DND-41 (cell line): ENCODE data around the gene HACD2.

Source experiments
- ATAC-seq: fragments of 200-7000 bp; cut with Tn5 transposase; 3 replicates; pipeline ENCODE4 v1.9.1; 2021; ENCODE audit warnings: low read depth; ENCODE audit not compliant: insufficient read depth
- DNase-seq: peaks from one replicate; pipeline ENCODE4 v3.0.0-alpha.2; 2020
- H2AFZ ChIP-seq: 2 replicates; pipeline ENCODE4 v1.6.0; 2012; ENCODE audit warnings: low read depth, low read length
- H3K27ac ChIP-seq: 2 replicates; pipeline ENCODE4 v1.5.1; 2012; ENCODE audit warnings: low read length, inconsistent platforms
- H3K27me3 ChIP-seq: fragments of 200-600 bp; sonication (generic); 2 replicates; pipeline ENCODE4 v1.6.0; 2012; ENCODE audit warnings: low read length, mild to moderate bottlenecking, inconsistent platforms; ENCODE audit not compliant: insufficient read depth, poor library complexity
- H3K36me3 ChIP-seq: 2 replicates; pipeline ENCODE4 v1.5.1; 2012; ENCODE audit warnings: low read length, inconsistent platforms; ENCODE audit not compliant: insufficient read depth
- H3K4me1 ChIP-seq: 2 replicates; pipeline ENCODE4 v1.5.1; 2012; ENCODE audit warnings: mild to moderate bottlenecking, low read length; ENCODE audit not compliant: insufficient read depth
- H3K4me2 ChIP-seq: 2 replicates; pipeline ENCODE4 v1.6.0; 2012; ENCODE audit warnings: mild to moderate bottlenecking, moderate library complexity, low read length, inconsistent platforms; ENCODE audit not compliant: insufficient read depth
- H3K4me3 ChIP-seq, 2 experiments: fragments of 200-600 bp in 1 of 2; shearing (Covaris generic) in 1 of 2; 2 replicates each; pipeline ENCODE4 v1.5.1; 2012 to 2016; ENCODE audit warnings: inconsistent platforms in 2 of 2, low read length in 2 of 2, mild to moderate bottlenecking in 2 of 2, low read depth in 1 of 2, moderate library complexity in 1 of 2
- H3K79me2 ChIP-seq: 2 replicates; pipeline ENCODE4 v1.6.0; 2012; ENCODE audit warnings: low read length, inconsistent platforms; ENCODE audit not compliant: insufficient read depth
- H3K9ac ChIP-seq: 2 replicates; pipeline ENCODE4 v1.6.0; 2012; ENCODE audit warnings: low read depth, mild to moderate bottlenecking, inconsistent platforms, low read length, moderate library complexity
- H3K9me3 ChIP-seq: 2 replicates; pipeline ENCODE4 v1.5.1; 2012; ENCODE audit warnings: low read length, moderate library complexity, mild to moderate bottlenecking, inconsistent platforms; ENCODE audit not compliant: insufficient read depth, severe bottlenecking
- H4K20me1 ChIP-seq: 2 replicates; pipeline ENCODE4 v1.6.0; 2012; ENCODE audit warnings: low read length; ENCODE audit not compliant: insufficient read depth
- CTCF ChIP-seq: IDR thresholded peaks from 2 replicates; pipeline ENCODE4 v1.5.1; 2012; ENCODE audit warnings: borderline replicate concordance, low read length, moderate library complexity, mild to moderate bottlenecking; ENCODE audit not compliant: poor library complexity, severe bottlenecking; ENCODE audit errors: extremely low read depth
- EZH2 ChIP-seq: IDR thresholded peaks from 3 replicates; pipeline ENCODE4 v1.6.1; 2012; ENCODE audit warnings: borderline replicate concordance, low read depth, mild to moderate bottlenecking, moderate library complexity, low read length, inconsistent platforms; ENCODE audit not compliant: severe bottlenecking

The HACD2 gene

GRCh38 chr3:123627673-123628670 lies 43.1 kb upstream of the HACD2 start:
- Histone ChIP-seq H3K4me1 (no peaks in the 10 kb centered on the region), H3K36me3 (no peaks in the 10 kb centered on the region), H3K4me2 (no peak overlapping the region), H3K9me3 (no peaks in the 10 kb centered on the region), H4K20me1 (no peaks in the 10 kb centered on the region), H3K27me3 (no peaks in the 10 kb centered on the region), H3K9ac (no peak overlapping the region), H3K79me2 (no peaks in the 10 kb centered on the region), H3K27ac (no peak overlapping the region), H2AFZ (no peak overlapping the region), H3K4me3 (no peak overlapping the region)
- TF ChIP-seq EZH2: no peak
- no peak for TF ChIP-seq CTCF
- ATAC-seq (no peak), DNase-seq (no peak)

GRCh38 chr3:123626881-123627280 lies 42.0 kb upstream of the HACD2 start:
- Histone ChIP-seq H3K9ac (no peak overlapping the region), H3K4me1 (no peaks in the 10 kb centered on the region), H3K9me3 (no peaks in the 10 kb centered on the region), H3K79me2 (no peaks in the 10 kb centered on the region), H3K27ac (no peak overlapping the region), H3K4me2 (no peak overlapping the region), H3K27me3 (no peaks in the 10 kb centered on the region), H2AFZ (no peak overlapping the region), H4K20me1 (no peaks in the 10 kb centered on the region), H3K36me3 (no peaks in the 10 kb centered on the region), H3K4me3 (no peak overlapping the region)
- DNase-seq (no peak), ATAC-seq (no peak)
- TF ChIP-seq CTCF: no peak
- no peak for TF ChIP-seq EZH2

- ATAC-seq: no peak
- no peak overlapping the region for H3K27ac ChIP-seq
- no peaks in the 10 kb centered on the region for H3K27me3 ChIP-seq
- no peak overlapping the region for H3K4me2 ChIP-seq
- TF ChIP-seq EZH2 (no peak), CTCF (no peak)
- no peak for DNase-seq
- no peak overlapping the region for H3K9ac ChIP-seq
- no peaks in the 10 kb centered on the region for H3K9me3 ChIP-seq
- no peaks in the 10 kb centered on the region for H3K36me3 ChIP-seq
- no peaks in the 10 kb centered on the region for H4K20me1 ChIP-seq
- no peaks in the 10 kb centered on the region for H3K4me1 ChIP-seq
- H3K4me3 ChIP-seq: no peak overlapping the region
- H3K79me2 ChIP-seq: no peaks in the 10 kb centered on the region
- H2AFZ ChIP-seq: no peak overlapping the region
These were observed 39.4 kb upstream of the HACD2 start for GRCh38 chr3:123624302-123624701.
